Subcutaneous adipose tissue (tissue), 4 donors: ENCODE data around the gene PIP4K2C. TPM values are rescaled to one million over a fixed set of nuclear protein-coding genes. Genes with fewer than 3 reads are reported as not detected.

Experiments
- total RNA-seq, 4 donors: library from RNA; depleted of rRNA; stranded (reverse); fragments of >200 nt; gene quantifications; one replicate each; pipeline ENCODE4 v1.1.0, GENCODE V29; 2016
- TF ChIP-seq, protein P1 (sequence below): fragments of 450-650 bp; IDR thresholded peaks from one replicate; pipeline ENCODE4 v1.5.1; 2016; ENCODE audit warnings: low read depth, mild to moderate bottlenecking, control low read depth, antibody characterized with exemption, moderate library complexity

Gene PIP4K2C
- total RNA-seq, 4 donors from 2014 or later, result 10.7 to 13.2 (median 11.9) TPM

DNA sequence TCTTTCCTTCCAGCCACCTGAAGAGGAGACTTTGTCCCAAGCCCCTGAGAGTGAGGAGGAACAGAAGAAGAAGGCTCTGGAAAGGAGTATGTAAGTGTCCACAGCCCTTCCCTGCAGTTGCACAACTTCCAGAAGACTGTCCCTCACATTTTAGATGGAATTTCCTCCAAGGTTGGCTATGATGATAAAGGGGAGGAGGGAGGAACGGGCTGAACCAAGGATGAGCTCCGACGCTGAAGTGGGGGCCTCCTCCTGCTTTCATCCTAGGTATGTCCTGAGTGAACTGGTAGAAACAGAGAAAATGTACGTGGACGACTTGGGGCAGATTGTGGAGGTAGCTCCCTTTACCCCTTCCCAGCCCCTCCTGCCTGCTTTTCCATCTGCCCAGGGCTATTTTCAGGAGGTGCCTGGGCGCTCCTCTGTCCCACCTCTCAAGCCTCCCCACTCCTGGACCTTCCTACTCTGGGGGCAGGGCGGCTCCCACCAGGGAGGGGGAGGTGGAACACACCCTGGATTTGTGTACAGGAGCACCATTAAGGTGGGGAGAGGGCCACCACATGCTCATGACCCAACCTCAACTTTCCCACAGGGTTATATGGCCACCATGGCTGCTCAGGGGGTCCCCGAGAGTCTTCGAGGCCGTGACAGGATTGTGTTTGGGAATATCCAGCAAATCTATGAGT, 22.6 kb downstream of the PIP4K2C start:
- TF ChIP-seq, protein P1, sequence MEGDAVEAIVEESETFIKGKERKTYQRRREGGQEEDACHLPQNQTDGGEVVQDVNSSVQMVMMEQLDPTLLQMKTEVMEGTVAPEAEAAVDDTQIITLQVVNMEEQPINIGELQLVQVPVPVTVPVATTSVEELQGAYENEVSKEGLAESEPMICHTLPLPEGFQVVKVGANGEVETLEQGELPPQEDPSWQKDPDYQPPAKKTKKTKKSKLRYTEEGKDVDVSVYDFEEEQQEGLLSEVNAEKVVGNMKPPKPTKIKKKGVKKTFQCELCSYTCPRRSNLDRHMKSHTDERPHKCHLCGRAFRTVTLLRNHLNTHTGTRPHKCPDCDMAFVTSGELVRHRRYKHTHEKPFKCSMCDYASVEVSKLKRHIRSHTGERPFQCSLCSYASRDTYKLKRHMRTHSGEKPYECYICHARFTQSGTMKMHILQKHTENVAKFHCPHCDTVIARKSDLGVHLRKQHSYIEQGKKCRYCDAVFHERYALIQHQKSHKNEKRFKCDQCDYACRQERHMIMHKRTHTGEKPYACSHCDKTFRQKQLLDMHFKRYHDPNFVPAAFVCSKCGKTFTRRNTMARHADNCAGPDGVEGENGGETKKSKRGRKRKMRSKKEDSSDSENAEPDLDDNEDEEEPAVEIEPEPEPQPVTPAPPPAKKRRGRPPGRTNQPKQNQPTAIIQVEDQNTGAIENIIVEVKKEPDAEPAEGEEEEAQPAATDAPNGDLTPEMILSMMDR, result no peak

DNA sequence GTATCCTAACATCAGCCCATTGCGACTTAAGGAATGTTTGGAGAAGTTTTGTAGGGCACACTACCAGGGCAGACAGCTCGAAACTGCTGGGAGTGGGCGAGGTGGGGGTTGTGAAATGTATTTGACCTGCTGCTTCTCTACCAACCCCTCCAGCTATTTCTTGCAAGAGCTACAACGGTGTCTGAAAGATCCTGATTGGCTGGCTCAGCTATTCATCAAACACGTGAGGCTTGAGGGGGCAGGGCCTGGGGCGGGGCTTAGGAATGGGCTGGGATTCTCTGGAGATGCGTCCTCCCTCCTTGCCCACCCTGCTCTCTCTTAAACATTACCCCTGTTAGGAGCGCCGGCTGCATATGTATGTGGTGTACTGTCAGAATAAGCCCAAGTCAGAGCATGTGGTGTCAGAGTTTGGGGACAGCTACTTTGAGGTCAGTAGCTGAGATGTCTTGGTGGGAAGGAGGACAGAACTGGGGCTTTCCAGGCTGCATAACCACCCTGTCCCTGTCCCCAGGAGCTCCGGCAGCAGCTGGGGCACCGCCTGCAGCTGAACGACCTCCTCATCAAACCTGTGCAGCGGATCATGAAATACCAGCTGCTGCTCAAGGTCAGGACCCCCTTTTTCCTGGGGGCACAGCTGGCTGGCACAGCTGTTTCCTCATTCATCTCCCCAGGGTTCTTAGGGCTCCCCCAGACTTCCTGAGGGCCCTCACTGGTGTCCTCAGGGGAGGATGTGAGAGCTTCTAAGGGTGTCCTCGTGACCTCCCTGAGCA, 23.4 kb downstream of the PIP4K2C start:
- TF ChIP-seq, protein P1, result no peak

DNA sequence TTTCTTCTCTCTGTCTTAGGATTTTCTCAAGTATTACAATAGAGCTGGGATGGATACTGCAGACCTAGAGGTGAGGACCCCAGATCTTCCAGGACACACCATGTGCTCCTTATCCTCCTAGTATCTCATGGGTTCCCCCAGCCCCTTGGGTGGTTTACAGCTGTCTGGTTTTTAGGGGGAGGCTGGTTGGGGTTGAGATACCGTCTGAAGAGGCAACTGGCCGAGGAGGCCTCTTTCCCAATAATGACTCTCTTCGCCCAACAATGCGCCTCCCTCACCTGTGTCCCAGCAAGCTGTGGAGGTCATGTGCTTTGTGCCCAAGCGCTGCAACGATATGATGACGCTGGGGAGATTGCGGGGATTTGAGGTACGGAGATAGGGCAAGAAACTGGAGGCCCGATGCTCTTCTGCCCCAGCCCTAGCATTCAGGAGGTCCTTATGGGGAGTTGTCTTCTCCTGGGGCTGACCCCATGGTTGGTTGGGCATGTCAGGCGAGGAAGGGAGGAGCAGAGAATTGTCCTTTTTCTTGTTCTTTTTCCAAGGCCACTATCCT, 24.0 kb downstream of the PIP4K2C start:
- TF ChIP-seq, protein P1, result no peak

DNA sequence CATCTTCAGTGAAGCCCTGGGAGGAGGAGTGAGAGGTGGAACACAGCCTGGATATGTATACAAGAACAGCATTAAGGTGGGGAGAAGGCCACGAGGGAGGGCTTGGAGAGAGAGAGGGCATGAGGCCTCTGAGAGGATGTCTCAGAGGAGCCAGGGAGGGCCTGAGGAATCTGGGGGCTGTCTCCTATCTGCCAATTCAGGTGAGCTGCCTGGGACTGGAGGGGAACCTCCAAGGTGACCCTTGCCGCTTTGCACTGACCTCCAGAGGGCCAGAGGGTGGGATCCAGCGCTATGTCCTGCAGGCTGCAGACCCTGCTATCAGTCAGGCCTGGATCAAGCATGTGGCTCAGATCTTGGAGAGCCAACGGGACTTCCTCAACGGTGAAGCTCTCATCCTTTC, 24.6 kb downstream of the PIP4K2C start:
- TF ChIP-seq, protein P1, result no peak

DNA sequence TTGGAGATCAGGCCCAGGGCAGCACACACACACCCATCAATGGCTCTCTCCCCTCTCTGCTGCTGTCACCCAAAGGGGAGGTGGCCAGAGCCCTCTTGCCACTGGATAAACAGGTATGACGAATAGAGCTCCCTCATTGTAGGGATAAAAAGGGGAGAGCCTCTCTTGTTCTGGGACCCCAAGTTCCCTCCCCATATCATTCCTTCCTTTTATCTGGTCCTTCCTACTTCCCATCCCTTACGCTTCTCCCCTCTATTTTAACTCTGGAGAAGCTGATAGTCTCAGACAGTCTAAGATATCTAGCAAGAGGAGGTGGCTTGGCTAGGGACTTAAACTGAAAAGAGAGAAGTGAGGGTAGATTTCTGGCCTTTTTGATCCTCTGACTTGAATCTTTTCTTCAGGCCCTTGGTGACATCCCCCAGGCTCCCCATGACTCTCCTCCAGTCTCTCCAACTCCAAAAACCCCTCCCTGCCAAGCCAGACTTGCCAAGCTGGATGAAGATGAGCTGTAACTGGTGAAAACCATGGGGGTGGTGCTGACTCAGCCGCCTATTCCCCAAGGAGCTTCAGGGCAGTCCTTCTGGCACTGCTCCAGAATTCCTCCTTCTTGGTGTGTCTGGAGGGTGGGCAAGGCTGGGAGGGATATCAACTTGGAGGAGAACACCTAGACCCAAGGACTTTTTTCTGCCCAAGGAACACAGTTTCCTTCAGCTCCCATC, 25.6 kb downstream of the PIP4K2C start:
- TF ChIP-seq, protein P1, result no peak

DNA sequence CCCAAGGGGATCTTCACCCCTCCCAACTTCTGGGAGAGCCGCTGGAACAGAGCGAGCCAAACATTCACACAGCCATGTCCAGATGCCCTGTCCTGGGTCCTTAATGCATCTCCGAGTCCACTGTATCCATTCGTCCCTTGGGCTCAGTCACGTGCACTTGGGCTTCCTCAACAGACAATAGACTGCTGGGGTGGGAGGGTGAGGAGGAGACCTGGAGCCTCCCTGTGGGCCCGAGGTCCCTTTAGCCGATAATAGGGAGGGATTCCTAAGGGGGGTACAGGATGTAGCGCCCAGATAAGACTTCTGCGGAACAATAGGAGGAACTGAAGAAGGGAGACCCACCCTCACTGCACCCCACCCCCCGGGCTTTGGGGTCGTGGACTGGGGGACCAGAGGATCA, 26.9 kb downstream of the PIP4K2C start:
- TF ChIP-seq, protein P1, result no peak
